Peyer's patch (tissue), 4 donors: ENCODE results near the gene RANGAP1.

Source experiments
- CTCF ChIP-seq, 6 experiments: fragments of 450-650 bp in 4 of 6; fragments of 200-600 bp in 2 of 6; sonication (generic) in 1 of 6; IDR thresholded peaks; one replicate each; pipeline ENCODE4 v1.5.1; 2017 to 2019; ENCODE audit warnings: antibody characterized with exemption in 6 of 6, mild to moderate bottlenecking in 3 of 6, moderate library complexity in 1 of 6
- POLR2A ChIP-seq, 2 donors: fragments of 450-650 bp; IDR thresholded peaks; one replicate each; pipeline ENCODE4 v1.5.1; 2017; ENCODE audit warnings: antibody characterized with exemption in 2 of 2, mild to moderate bottlenecking in 2 of 2, moderate library complexity in 2 of 2

DNA sequence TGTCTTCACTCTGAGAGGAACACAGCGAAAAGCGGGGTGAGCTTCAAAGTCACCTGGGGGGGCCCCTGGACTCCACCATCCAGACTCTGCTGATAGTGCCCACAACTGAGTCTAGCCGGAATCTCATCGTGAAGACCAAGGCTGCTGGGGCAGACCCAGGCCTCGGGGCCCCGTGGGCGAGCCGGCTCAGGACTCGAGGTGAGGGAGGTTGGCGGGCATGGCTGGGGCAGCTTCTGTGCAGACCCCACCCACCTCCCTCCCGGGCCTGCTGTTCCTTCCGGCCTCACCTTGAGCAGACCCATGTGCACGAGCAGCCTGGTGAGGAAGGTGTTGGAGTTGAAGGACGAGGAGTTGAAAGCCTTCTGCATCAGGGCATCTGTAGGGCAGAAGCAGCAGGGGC is 36.5 kb downstream of the RANGAP1 start:
- TF ChIP-seq POLR2A (IDR thresholded peaks at IDR 0.05), result no peak
- TF ChIP-seq CTCF (IDR thresholded peaks at IDR 0.05), result no peak
